ENCODE results near the gene GADD45G.

The GADD45G gene

GRCh38 chr9:89604729-89605464 is at the start of gene GADD45G:
Gene GADD45G, plus strand, starts transcription at chr9:89605012. Its CDS starts 110 bp downstream, at chr9:89605122.
- peak within 1 kb of the TSS; percentile 94 for H3K27ac ChIP-seq
- no peak for TF ChIP-seq CTCF (conservative IDR thresholded peaks at IDR 0.05)

GRCh38 chr9:89555036-89555415 is 49.8 kb upstream of the GADD45G start:
- no peak for TF ChIP-seq CTCF (conservative IDR thresholded peaks at IDR 0.05)
- no peak overlapping the region for H3K27ac ChIP-seq

- no peak overlapping the region for H3K27ac ChIP-seq
Observed at GRCh38 chr9:89555451-89556375, 49.1 kb upstream of the GADD45G start.

GRCh38 chr9:89558196-89558899 is 46.5 kb upstream of the GADD45G start:
- no peak for TF ChIP-seq CTCF (conservative IDR thresholded peaks at IDR 0.05)
- H3K27ac ChIP-seq: no peak overlapping the region

More at GRCh38 chr9:89555451-89556375, 49.1 kb upstream of the GADD45G start:
- no peak for TF ChIP-seq CTCF (conservative IDR thresholded peaks at IDR 0.05)

GRCh38 chr9:89558948-89559347 is 45.9 kb upstream of the GADD45G start:
- no peak for TF ChIP-seq CTCF (conservative IDR thresholded peaks at IDR 0.05)
- no peak overlapping the region for H3K27ac ChIP-seq

GRCh38 chr9:89562186-89562814 is 42.5 kb upstream of the GADD45G start:
- TF ChIP-seq CTCF (conservative IDR thresholded peaks at IDR 0.05): no peak
- no peak overlapping the region for H3K27ac ChIP-seq
